CD4-positive, alpha-beta T cell (primary cell): Measurements from ENCODE around the gene DENND2A. TPM values are rescaled to one million over a fixed set of nuclear protein-coding genes. Genes with fewer than 3 reads are reported as not detected.

Experiments used
- ATAC-seq: fragments of 200-7000 bp; cut with Tn5 transposase; one replicate; pipeline ENCODE4 v1.10.0; 2022; ENCODE audit warnings: mild to moderate bottlenecking; ENCODE audit not compliant: poor library complexity
- CTCF ChIA-PET: fragments of 350-600 bp; sonication (Branson Sonifier 250); formaldehyde crosslinking; loops from one replicate; lab custom pipeline; 2021; ENCODE audit warnings: antibody characterized with exemption, inconsistent platforms; lab: Charles Lee
- POLR2A ChIA-PET: fragments of 350-600 bp; sonication (Branson Sonifier 250); formaldehyde crosslinking; loops from one replicate; lab custom pipeline; 2021; ENCODE audit warnings: antibody characterized with exemption, inconsistent platforms; lab: Charles Lee
- DNase-seq, 14 experiments: peaks; one replicate each; pipeline ENCODE4 v3.0.0-alpha.2; 2013 to 2020; ENCODE audit warnings: mixed read lengths in 2 of 14
- H3K27ac ChIP-seq, 2 donors: one replicate each; pipeline versions ENCODE4 v1.5.1 to v1.7.0; 2013; ENCODE audit warnings: low read length in 2 of 2, low read depth in 1 of 2, mild to moderate bottlenecking in 1 of 2
- H3K27me3 ChIP-seq, 2 experiments: 1 replicate in 1 of 2; 2 replicates in 1 of 2; pipeline versions ENCODE4 v1.6.1 to v1.7.0; 2013; ENCODE audit warnings: low read length in 2 of 2, control low read depth in 1 of 2, mild to moderate bottlenecking in 1 of 2, moderate library complexity in 1 of 2; ENCODE audit not compliant: insufficient read depth in 2 of 2, control insufficient read depth in 1 of 2
- H3K36me3 ChIP-seq: one replicate; pipeline ENCODE4 v1.6.1; 2013; ENCODE audit warnings: low read length, control low read depth; ENCODE audit not compliant: insufficient read depth
- H3K4me1 ChIP-seq: one replicate; pipeline ENCODE4 v1.6.1; 2013; ENCODE audit warnings: low read length, control low read depth; ENCODE audit not compliant: insufficient read depth
- H3K4me3 ChIP-seq: one replicate; pipeline ENCODE4 v1.5.1; 2013; ENCODE audit warnings: mild to moderate bottlenecking, low read length, moderate library complexity
- H3K9me3 ChIP-seq, 2 experiments: 1 replicate in 1 of 2; 2 replicates in 1 of 2; pipeline versions ENCODE4 v1.6.1 to v1.7.0; 2013; ENCODE audit warnings: low read length in 2 of 2, mild to moderate bottlenecking in 2 of 2, control low read depth in 1 of 2, moderate library complexity in 1 of 2; ENCODE audit not compliant: control insufficient read depth in 1 of 2, insufficient read depth in 1 of 2
- H3K27ac Mint-ChIP-seq: one replicate; pipeline ENCODE4 v1.8.0; 2020; ENCODE audit warnings: mixed read lengths
- H3K27me3 Mint-ChIP-seq: one replicate; pipeline ENCODE4 v1.8.0; 2021; ENCODE audit warnings: mixed read lengths
- H3K36me3 Mint-ChIP-seq: one replicate; pipeline ENCODE4 v1.8.0; 2021; ENCODE audit warnings: low read depth, mixed read lengths
- H3K4me1 Mint-ChIP-seq: one replicate; pipeline ENCODE4 v1.8.0; 2021; ENCODE audit warnings: low read depth, mixed read lengths
- H3K4me3 Mint-ChIP-seq: one replicate; pipeline ENCODE4 v1.8.0; 2020; ENCODE audit warnings: mild to moderate bottlenecking, mixed read lengths
- H3K9me3 Mint-ChIP-seq: one replicate; pipeline ENCODE4 v1.8.0; 2020; ENCODE audit warnings: mixed read lengths
- intact Hi-C, 2 experiments: fragments of 100-400 bp; cut with DNase I in 1 of 2; cut with micrococcal nuclease in 1 of 2; formaldehyde crosslinking; loops; one replicate each; pipeline versions ENCODE4 v1.15.1 to v1.9.0; 2023 to 2025; cut with DNase I, micrococcal nuclease
- total RNA-seq, 174 experiments: library from RNA in 2 of 174; stranded (reverse) in 2 of 174; gene quantifications; one replicate each; pipeline ENCODE4 v1.2.3 and lab custom pipeline; 2021 to 2026
- TF ChIP-seq, protein P1 (sequence below): fragments of 200-600 bp; IDR thresholded peaks from one replicate; pipeline ENCODE4 v1.8.0; 2022; ENCODE audit warnings: antibody characterized with exemption, mild to moderate bottlenecking

The DENND2A gene
- total RNA-seq, 2 experiments from 2014 or later: not detected

DNA sequence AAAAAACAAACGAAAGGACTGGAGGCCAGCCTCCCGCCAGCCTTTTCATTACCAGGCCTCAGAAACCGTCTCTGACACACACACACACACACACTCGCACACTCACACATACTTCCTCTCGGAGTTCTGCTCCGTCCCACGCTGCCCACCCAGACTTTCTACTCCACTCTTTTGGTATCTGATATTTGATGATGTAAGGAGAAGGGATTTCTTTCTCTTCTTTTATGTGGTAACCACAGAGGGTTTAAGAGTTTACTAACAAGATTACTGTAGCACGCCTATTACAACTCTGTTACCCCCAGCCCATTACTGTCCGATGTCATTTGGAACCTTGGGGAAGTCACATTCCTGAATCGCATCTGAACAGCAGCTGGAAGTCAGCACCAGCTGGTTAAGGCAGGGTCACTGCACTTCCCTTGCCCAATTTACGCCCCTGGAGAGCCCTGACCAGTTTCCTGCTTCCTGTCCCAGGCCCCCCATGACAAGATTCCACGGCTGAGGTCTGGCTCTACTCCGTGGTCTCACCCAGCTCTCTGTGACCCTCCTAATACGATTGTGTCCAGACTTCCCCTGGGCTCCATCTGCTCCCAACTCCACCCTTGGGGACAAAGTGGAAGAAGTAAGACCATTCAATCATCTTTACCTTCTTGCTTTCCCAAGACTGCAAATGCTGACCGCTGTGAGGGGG lies 1.1 kb downstream of the DENND2A start:
- intact Hi-C loops: no loop called here
- H3K27ac Mint-ChIP-seq: no peak overlapping the region
- no peak for ATAC-seq

DNA sequence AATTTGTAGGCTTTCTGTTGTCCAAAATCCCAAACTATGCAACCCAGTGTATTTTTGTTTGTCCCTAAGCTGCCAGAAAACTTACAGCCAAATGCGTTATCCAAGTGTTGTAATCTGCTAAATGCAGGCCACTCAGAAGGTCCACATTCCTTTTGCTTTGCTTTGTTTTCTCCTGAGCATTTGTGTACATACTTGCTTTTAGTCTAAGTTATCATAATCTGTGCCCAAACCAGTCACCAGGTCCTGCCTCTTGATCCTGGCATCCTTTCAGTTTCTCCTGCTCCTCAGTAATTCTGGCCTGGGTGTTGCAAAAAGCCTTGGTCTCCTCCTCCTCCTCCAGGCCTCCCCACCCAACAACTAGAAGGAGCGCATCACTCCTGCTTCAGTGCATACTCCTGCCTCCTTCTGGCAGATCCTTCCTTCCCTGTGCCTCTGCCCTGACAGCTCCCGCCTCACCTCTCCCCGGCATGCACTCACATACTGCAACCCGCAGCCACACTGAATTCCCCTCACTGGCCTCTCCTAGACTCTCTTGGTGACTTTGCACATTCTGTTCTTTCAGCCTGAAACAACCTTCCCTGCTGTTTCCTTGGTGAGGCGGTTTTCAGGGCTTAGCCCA lies 2.3 kb downstream of the DENND2A start:
- Mint-ChIP-seq H3K27ac (no peak overlapping the region), H3K27me3 (peaks cover 68% of the 10 kb centered on the region), H3K4me1 (peaks cover 11% of the 10 kb centered on the region), H3K9me3 (no peaks in the 10 kb centered on the region), H3K36me3 (no peaks in the 10 kb centered on the region), H3K4me3 (no peak overlapping the region)
- H3K27ac ChIP-seq: no peak overlapping the region
- H3K4me3 ChIP-seq: no peak overlapping the region
- H3K27me3 ChIP-seq: peaks cover 48 to 60% of the 10 kb centered on the region in 2 experiments
- peaks cover 0 to 6% of the 10 kb centered on the region in 2 experiments for H3K9me3 ChIP-seq
- peaks cover 20% of the 10 kb centered on the region for H3K4me1 ChIP-seq
- intact Hi-C loops: no loop called here
- no peaks in the 10 kb centered on the region for H3K36me3 ChIP-seq
- ATAC-seq: no peak
- CTCF ChIA-PET: no interaction called here
- TF ChIP-seq, protein P1, sequence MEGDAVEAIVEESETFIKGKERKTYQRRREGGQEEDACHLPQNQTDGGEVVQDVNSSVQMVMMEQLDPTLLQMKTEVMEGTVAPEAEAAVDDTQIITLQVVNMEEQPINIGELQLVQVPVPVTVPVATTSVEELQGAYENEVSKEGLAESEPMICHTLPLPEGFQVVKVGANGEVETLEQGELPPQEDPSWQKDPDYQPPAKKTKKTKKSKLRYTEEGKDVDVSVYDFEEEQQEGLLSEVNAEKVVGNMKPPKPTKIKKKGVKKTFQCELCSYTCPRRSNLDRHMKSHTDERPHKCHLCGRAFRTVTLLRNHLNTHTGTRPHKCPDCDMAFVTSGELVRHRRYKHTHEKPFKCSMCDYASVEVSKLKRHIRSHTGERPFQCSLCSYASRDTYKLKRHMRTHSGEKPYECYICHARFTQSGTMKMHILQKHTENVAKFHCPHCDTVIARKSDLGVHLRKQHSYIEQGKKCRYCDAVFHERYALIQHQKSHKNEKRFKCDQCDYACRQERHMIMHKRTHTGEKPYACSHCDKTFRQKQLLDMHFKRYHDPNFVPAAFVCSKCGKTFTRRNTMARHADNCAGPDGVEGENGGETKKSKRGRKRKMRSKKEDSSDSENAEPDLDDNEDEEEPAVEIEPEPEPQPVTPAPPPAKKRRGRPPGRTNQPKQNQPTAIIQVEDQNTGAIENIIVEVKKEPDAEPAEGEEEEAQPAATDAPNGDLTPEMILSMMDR: no peak
- POLR2A ChIA-PET: no interaction called here
- DNase-seq: no peak

More for the DNA sequence above, 1.1 kb downstream of the DENND2A start:
- CTCF ChIA-PET: no interaction called here
- no peak overlapping the region for H3K27ac ChIP-seq
- Mint-ChIP-seq H3K4me3 (peak overlapping the region; percentile 88), H3K4me1 (peaks cover 11% of the 10 kb centered on the region), H3K36me3 (no peaks in the 10 kb centered on the region), H3K27me3 (peaks cover 72% of the 10 kb centered on the region), H3K9me3 (no peaks in the 10 kb centered on the region)
- TF ChIP-seq, protein P1: no peak
- peaks cover 20% of the 10 kb centered on the region for H3K4me1 ChIP-seq
- peaks cover 53 to 56% of the 10 kb centered on the region in 2 experiments for H3K27me3 ChIP-seq
- no peaks in the 10 kb centered on the region for H3K36me3 ChIP-seq
- POLR2A ChIA-PET: no interaction called here
- H3K9me3 ChIP-seq: peaks cover 0 to 6% of the 10 kb centered on the region in 2 experiments
- peak overlapping the region; percentile 33 for H3K4me3 ChIP-seq
- DNase-seq: no peak

DNA sequence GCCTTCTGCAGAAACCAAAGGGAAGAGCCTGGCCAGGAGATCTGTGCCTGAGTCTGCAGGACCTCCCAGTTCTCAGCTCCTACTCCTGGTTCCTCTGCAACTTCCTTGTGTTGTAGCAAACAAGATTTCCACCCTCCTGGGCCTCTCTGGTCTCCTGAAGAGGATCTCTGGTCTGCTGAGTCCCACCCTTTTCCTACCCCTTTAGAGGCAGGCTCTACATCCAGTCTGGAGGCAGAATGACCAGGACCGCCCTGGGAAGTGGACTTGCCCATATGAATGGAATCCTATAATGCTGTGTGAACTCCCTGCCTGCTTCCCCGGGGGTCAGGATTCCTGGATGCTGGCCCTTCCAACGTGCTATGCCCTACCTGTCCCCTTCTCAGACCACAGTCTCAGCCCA lies 3.2 kb downstream of the DENND2A start:
- no peak for ATAC-seq
- Mint-ChIP-seq H3K36me3 (no peaks in the 10 kb centered on the region), H3K27me3 (peaks cover 65% of the 10 kb centered on the region), H3K4me3 (no peak overlapping the region), H3K9me3 (no peaks in the 10 kb centered on the region), H3K27ac (no peak overlapping the region), H3K4me1 (peaks cover 11% of the 10 kb centered on the region)
- CTCF ChIA-PET: no interaction called here
- TF ChIP-seq, protein P1: no peak
- no peak overlapping the region for H3K4me3 ChIP-seq
- H3K27me3 ChIP-seq: peaks cover 44 to 58% of the 10 kb centered on the region in 2 experiments
- DNase-seq: no peak
- H3K9me3 ChIP-seq: peaks cover 0 to 6% of the 10 kb centered on the region in 2 experiments
- no peaks in the 10 kb centered on the region for H3K36me3 ChIP-seq
- H3K27ac ChIP-seq: no peak overlapping the region
- POLR2A ChIA-PET: no interaction called here
- peaks cover 20% of the 10 kb centered on the region for H3K4me1 ChIP-seq
- intact Hi-C loops: no loop called here
